Measurements from ENCODE around the gene ATXN2. TPM values are rescaled to one million over a fixed set of nuclear protein-coding genes. Genes with fewer than 3 reads are reported as not detected.
"Not testable (repeated sequence)": the region's sequence is repeated elsewhere in the genome, so short reads cannot be mapped to it uniquely, and the experiment has no call there.

ATXN2 gene
- total RNA-seq, 1 donor from 2014 or later = 63.9 TPM

GRCh38 chr12:111574797-111575443 is 24.2 kb downstream of the ATXN2 start:
- DNase-seq (ENCODE audit: low spot score) = no peak

GRCh38 chr12:111573476-111573875 is 25.6 kb downstream of the ATXN2 start:
- DNase-seq (ENCODE audit: low spot score) = no peak

- no peak for DNase-seq (ENCODE audit: low spot score)
Observed at GRCh38 chr12:111570084-111570961, 28.8 kb downstream of the ATXN2 start.

GRCh38 chr12:111569363-111570083 is 29.6 kb downstream of the ATXN2 start:
- no peak for DNase-seq (ENCODE audit: low spot score)

- not testable (repeated sequence) for DNase-seq (ENCODE audit: low spot score)
Observed at GRCh38 chr12:111560844-111561243, 38.3 kb downstream of the ATXN2 start.

- DNase-seq (ENCODE audit: low spot score) = no peak
Observed at GRCh38 chr12:111558107-111558376, 41.1 kb downstream of the ATXN2 start.

- DNase-seq (ENCODE audit: low spot score) = no peak
Observed at GRCh38 chr12:111557271-111558106, 41.6 kb downstream of the ATXN2 start.

GRCh38 chr12:111556676-111557075 is 42.4 kb downstream of the ATXN2 start:
- no peak for DNase-seq (ENCODE audit: low spot score)

- not testable (repeated sequence) for DNase-seq (ENCODE audit: low spot score)
Observed at GRCh38 chr12:111555313-111555712, 43.8 kb downstream of the ATXN2 start.

- DNase-seq (ENCODE audit: low spot score) = no peak
Observed at GRCh38 chr12:111546758-111547383, 52.2 kb downstream of the ATXN2 start.

GRCh38 chr12:111546171-111546570 is 52.9 kb downstream of the ATXN2 start:
- no peak for DNase-seq (ENCODE audit: low spot score)

- DNase-seq (ENCODE audit: low spot score) = no peak
Observed at GRCh38 chr12:111544032-111544431, 55.1 kb downstream of the ATXN2 start.

- no peak for DNase-seq (ENCODE audit: low spot score)
Observed at GRCh38 chr12:111532751-111533150, 66.4 kb downstream of the ATXN2 start.

GRCh38 chr12:111529424-111530368 is 69.4 kb downstream of the ATXN2 start:
- DNase-seq (ENCODE audit: low spot score) = peak; percentile 23

GRCh38 chr12:111523587-111524167 is 75.4 kb downstream of the ATXN2 start:
- DNase-seq (ENCODE audit: low spot score) = no peak

GRCh38 chr12:111521801-111522200 is 77.3 kb downstream of the ATXN2 start:
- no peak for DNase-seq (ENCODE audit: low spot score)

- DNase-seq (ENCODE audit: low spot score) = no peak
Observed at GRCh38 chr12:111519937-111520336, 79.2 kb downstream of the ATXN2 start.

- no peak for DNase-seq (ENCODE audit: low spot score)
Observed at GRCh38 chr12:111519083-111519482, 80.0 kb downstream of the ATXN2 start.

- not testable (repeated sequence) for DNase-seq (ENCODE audit: low spot score)
Observed at GRCh38 chr12:111507719-111508118, 91.4 kb downstream of the ATXN2 start.

GRCh38 chr12:111507258-111507657 is 91.9 kb downstream of the ATXN2 start:
- not testable (repeated sequence) for DNase-seq (ENCODE audit: low spot score)

All from mucosa of gallbladder (tissue), 1 donor.